Central memory CD4-positive, alpha-beta T cell (primary cell): Measurements from ENCODE around the gene ACOT12.
A peak's percentile ranks its signal among the peaks of the same experiment; 100 is the strongest.
"Not testable (repeated sequence)": the region's sequence is repeated elsewhere in the genome, so short reads cannot be mapped to it uniquely, and the experiment has no call there.

Experiments
- DNase-seq: peaks from one replicate; pipeline ENCODE4 v3.0.0; 2022
- total RNA-seq, 3 experiments: gene quantifications; one replicate each; lab custom pipeline; 2026; lab: John Stamatoyannopoulos, UW

The ACOT12 gene
- 0 to 0.58 (median 0.22) reads per million in 3 experiments for total RNA-seq

DNA sequence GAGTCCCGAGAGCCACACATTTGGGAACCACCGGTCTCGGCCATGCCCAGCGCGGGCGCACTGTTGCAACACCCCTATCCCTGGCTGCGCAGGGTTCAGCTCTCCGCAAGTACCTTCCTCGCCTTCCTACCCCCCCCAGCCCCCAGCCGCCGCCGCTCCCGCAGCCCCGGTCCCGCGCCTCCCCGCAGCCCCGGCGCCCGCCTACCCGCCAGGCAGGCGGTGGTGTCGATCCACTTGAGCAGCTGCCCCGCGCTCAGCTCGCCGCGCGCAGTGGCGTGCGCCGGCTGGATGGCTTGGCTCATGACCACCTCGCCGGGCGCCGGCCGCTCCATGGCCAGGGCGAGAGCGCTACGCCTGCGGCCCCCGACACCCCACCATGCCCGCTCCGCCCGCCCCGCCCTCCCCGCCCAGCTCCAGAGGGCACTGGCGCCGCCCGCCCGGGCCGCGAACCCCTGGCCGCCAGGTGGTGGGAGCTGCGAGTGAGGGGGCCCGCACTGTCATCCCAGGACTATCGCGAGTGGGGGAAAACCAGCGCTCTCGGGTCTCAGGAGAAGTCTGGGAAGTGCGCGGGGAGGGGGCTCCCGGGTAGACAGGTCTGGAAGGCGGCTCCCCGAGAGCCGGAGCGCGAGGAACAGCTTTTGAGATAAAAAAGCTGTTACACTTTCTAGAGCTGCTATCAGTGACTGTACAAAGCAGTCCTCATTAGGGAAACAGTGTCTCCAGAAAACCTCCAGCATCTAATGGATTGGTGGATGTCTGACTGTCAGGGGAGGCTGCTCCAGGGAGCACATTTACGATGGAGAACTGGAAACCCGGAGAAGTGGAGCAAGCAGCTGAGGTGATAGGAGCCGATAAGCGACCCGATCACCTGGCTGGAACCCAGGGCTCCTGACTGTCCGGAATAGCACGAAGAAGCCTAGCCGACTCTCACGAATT lies at the start of gene ACOT12:
TSS of gene ACOT12 (minus strand) at position 352 of the 936 bp plus-strand sequence. CDS start at position 332, 20 bp downstream.
- DNase-seq, result no peak

DNA sequence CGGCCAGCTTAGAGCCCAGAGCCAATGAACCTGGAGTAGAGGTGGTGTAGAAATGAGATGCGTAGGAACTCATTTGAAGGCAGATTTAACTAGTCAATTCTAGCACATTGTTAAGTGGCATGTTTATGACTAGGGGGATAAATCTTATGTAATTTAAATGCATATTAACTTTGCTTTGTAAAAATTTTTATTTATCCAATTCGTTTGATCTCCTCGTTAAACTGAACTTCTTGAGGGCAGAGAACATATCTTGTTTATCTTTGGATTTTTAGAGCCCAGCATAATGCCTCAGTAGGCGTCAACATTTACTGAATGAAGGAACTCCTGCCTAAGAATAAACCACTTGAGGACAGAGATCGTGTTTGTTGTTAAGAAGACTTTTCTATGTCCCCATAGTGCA lies 41.1 kb upstream of the ACOT12 start:
- no peak for DNase-seq

DNA sequence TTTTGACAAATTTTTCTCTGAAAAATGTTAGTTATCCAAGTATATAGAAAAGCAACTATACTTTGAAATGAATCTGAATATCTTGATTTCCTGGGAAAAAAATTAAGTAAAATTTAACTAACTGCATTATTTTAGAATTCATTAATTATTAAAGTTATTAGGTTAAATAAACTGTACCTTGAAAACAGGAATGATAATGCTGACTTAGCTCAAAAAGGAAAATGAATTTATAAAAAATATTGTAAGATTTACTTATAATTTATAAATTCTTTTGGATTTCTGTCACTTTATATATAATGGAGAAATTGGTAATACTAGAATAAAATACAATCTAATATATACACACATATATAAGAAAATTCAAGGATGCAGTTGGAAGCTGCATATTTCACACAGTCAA lies 36.1 kb upstream of the ACOT12 start:
- no peak for DNase-seq

DNA sequence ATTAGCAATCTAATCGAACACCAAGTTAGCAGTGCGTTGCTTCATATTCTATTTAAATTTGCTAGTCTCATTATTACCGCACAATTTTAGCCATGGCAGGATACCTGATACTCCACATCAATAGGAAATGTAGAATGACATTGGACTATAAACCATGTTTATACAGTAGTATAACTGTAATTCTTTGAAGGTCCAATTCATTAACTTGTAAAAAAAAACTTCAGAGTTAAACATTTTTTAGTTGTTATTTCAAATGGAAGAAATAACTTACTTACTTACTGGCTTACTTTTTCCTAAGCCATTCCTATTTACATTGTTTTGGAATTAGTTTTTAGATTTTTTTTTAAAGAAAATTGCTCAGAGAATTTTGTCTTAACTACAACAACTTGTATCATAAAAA lies 35.4 kb upstream of the ACOT12 start:
- DNase-seq, result no peak

DNA sequence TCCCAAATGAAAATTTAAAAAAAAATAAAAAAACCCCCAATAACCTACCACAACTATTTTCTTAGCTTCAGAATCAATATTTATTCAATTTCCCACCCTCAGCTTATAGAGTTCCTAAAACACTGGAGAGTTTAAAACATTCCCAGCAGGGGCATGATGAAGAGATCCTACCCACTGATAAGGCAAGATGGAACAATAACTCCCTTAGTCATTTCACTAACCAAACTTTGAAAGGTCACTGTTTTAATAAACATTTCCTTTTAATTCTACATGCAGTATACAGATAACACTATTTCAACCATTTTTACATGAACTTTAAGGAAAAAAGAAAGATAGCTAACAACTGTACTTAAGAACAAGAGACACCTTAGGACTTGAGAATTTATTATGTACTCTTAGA lies 34.9 kb upstream of the ACOT12 start:
- DNase-seq, result no peak

DNA sequence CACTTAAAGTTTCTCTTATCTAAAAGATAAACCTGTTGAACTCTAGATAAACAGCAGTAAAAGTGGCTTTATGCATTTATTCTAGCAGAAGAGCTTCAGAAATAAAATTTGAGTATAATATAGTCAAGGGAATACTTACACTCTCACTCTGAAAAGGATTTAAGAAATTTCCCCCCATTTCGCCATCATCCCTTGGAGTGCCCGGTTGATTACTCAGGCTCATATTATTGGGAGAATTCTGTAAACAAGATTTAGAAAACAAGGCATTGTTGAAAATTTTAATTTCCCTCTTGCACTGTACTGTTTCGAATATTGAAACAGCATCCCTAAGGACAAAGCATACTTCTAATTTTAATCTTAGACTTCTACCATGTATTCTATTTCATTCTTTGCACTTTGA lies 34.5 kb upstream of the ACOT12 start:
- no peak for DNase-seq

DNA sequence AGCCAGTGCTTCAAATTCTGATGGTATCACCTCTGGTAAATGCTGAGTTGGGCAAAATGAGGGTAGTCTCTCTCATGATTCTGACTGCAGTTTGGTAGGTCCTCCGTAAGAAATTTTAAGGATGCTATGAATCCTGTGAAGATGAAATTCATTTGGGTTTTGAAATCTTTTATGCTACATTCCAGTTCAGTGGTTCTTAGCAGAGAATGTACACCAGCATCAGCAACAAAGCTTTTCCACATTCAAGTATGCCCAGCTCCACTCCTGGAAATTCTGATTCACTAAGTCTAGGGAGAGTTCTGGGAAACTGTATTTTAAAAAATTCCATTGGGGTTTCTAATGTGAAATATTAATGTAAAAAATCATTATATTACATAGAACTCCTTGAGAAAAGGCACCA lies 33.6 kb upstream of the ACOT12 start:
- no peak for DNase-seq

DNA sequence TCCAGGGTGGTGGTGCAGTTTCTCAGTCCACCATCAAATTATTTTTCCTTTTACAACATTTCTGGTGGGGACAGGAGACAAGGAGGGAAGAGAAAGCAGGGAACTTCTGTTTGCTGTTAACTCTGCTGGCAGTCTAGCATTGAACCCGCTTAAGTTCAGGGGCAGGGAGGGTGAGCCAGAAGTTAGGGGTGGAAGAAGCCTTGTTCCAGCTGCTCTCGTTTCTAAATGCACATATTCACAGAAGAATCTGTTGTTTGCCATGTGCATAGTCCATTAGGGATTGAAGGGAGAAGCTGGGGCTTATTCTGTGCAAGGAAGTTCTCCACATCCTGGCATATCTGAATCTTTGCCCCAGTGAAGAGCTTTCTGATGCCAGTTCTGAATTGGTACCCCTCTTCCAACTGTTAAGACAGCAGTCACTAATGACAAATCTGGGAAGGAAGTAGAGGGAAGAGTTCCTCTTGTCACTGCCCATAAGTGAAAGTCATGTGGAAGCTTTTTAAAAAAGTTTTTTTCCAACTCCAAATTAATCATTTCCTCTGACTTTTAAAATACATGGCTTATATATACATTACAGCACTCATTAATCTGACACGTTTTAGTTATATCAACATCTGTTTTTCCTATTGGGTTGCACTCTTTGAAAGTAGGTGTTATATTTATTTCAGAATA lies 32.6 kb upstream of the ACOT12 start:
- no peak for DNase-seq

DNA sequence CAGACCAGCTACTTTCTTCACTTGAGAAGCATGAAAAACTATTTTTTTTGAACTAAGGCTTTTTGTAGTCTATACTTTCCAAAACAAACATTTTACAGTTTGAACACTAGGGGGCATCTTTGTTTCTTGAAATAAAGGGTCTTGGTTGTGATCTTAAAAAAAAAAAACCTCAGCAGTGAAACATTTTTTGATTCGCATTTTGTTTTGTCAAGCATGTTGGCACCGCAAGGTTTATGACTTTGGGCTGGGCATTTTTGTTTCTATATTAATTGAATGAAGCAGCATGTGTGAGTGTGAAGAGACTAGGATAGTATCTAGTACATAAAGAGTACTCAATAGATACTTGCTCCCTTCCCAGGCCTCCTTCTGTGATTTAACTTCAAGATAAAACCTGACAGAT lies 31.6 kb upstream of the ACOT12 start:
- DNase-seq, result peak; percentile 46

DNA sequence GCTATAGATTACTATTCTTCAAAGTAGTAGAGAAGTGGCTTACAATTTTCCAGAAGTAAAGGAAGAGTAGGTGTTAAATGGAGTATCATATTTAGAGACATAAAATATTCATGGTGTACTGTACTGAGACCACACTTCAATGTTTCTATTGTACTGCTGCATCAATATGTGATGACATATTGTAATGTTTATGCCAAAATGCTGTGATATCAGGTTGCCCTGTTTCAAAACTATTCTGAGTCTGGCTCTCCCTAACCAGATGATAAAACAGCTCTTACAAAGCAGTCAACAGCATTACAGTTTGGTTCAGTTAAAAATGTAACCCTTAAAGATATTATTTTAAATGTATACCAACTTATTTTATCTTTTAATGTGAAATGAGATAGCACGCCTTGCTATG lies 30.8 kb upstream of the ACOT12 start:
- DNase-seq, result no peak

DNA sequence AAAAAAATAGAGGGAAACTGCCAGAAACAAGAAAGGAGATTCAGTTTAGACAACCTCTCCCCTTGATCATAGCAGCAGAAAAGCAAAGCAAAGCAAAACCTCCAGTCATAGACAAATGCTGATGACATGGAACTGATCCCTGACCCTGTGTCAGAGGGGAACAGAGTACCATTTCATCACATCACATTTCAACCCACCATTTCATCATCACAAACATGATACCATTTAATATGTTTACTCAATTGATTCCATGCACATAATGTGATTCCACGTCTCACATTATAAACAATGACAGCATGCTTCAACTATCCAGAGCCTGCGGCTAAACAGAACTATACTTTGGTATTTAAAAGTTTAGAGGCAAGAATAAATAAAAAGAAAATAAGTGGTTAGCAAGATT lies 28.7 kb upstream of the ACOT12 start:
- no peak for DNase-seq

DNA sequence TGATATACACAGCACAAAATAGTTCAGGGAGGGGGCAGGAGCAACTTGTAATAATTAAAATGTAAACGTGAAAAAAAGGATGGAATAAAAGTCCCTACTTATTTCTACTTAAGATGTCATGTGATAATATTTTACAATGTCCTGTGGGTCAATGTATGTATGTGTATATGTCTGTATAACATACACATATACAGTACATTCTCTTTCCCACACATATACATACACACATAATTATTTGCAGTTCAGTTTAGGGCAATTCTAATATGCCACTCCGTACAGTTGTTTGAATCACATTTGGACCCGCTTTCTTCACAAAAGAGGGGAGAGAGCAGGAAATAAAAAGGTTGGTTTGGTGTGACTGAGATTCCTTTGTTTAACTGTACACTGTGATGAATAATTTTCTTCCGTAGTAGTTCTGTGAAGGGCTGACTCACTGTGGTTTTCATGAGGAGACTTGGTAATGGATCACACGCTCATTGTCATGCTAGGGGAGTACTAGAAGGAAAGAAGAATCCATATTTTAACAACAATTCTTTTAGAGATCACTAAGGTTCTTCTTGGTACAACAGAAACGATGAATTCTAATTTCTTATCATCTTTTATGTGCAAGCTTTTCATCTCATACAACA lies 26.2 kb upstream of the ACOT12 start:
- DNase-seq, result no peak

DNA sequence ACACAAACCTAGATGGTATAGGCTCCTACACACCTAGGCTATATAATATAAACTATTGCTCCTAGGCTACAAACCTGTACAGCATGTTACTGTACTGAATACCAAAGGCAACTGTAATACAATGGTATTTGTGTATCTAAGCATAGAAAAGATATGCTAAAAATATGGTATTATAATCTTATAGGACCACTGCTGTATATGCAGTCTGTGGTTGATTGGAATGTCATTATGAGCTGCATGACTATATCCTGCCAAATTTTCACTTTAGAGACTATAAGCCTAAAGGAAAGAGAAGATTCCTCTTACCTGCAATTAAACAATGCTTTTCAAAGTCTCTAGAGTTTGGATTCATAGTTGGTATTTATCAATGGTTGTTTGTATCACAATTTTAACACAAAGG lies 24.7 kb upstream of the ACOT12 start:
- DNase-seq, result no peak

DNA sequence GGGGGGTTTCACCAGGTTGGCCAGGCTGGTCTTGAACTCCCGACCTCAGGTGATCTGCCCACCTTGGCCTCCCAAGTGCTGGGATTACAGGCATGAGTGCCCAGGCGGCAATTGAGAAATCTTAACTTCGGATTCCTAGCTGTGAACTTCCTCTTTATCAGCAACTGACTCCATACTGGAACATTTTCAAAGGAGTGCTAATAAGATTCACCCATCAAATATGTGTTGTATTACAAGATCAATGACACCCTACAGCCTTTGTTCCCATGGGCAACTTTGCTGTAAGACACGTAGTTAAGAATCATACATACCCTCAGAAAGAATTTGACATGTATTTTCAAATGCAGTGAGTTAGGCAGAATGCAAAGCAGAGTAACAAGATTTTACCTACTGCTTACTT lies 23.1 kb upstream of the ACOT12 start:
- no peak for DNase-seq

DNA sequence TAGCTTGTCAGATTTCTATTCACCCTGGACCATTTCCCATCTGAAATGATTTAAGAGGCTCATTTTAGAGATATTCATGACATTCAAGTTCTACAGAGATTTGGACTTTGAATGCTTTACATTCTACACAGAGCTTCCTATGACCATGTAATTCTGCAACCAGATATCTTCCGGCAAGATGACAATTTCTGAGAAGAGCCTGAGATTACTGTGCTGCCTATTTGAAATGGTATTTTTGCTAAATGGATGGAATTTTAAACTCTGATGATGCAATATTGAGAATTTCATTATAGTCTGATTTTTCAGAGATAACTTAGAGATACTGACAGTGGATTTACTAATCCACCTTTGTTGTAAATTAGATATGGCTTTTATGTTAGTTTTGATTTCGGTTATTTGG lies 16.0 kb upstream of the ACOT12 start:
- no peak for DNase-seq

DNA sequence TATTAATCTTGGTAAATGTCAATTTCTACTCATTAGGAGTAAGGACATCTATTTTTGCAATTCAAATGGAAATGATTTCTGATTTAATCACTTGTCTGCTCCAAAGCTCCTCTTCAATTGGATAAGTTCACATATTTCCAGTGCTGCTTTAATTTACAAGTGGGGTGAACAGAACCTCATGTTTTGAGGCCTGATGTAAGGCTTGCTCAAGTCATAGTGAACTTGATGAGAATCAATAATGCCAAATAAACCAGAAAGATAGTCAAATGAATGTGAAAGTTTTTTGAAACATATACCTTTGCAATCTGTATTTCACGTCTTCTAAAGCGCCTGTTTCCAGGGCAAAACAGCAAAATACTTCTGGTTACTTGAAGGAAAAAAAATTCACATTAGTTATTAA lies 15.4 kb upstream of the ACOT12 start:
- no peak for DNase-seq

DNA sequence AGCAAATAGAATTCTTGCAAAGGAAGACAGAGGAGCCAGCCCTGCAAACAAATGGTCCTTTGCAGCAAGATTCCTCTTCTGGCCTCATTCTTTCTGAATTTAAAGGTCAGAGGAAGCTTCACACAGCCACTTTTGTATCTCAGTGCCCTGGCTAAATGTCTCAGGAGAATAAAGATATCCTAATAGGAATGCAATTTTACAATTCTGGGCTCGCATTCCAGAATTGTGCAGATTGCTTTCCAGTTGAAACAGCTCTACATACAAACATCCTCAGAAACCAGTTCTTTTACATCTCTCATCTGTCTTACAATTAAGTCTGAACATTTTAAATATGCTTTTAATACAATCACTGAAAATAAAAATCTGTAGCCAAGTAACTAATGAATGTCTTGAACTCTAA lies 14.6 kb upstream of the ACOT12 start:
- DNase-seq, result no peak

DNA sequence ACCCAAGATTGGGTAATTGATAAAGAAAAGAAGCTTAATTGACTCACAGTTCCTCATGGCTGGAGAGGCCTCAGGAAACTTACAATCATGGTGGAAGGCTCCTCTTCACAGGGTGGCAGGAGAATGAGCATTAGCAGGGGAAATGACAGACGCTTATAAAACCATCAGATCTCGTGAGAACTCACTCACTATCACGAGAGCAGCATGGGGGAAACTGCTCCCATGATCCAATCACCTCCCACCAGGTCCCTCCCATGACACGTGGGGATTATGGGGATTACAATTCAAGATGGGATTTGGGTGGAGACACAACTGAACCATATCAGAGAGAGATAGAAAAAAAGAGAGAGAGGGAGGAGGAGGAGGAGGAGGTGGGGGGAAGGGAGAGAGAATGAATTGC lies 13.9 kb upstream of the ACOT12 start:
- DNase-seq, result not testable (repeated sequence)

DNA sequence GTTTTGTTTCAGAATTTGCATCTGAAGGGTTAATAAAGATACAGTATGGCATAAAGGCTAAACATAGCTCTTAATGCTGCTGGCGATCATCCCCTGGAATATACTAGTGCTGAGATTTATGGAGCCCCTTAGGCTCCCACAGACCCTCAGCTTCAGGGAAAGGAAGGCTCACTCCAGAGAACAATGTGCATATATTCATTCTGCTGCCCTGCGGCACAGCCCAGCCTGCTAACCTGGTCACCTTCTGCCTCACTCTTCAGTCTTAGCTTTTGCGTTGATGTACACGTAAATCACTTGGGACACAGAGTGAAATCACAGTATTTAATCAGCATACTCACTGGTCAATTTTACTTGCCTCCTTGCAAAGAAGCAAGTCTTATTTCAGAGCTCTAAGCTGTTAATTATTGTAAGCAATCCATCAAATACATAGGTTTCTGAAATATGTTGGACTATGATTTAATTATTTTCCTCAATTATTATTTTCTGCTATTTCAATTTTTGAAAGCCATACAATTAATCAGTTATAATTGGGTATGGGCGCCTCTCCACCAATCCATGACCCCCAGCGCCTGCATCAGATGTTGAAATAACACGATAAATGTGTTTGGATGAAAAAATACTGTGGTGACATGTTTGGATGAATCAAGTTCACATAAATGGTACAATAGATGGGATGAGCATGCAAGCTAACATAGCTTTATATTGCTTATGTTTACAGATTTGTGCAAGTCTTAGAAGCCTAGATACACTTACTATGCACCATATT lies 11.4 kb upstream of the ACOT12 start:
- DNase-seq, result no peak

DNA sequence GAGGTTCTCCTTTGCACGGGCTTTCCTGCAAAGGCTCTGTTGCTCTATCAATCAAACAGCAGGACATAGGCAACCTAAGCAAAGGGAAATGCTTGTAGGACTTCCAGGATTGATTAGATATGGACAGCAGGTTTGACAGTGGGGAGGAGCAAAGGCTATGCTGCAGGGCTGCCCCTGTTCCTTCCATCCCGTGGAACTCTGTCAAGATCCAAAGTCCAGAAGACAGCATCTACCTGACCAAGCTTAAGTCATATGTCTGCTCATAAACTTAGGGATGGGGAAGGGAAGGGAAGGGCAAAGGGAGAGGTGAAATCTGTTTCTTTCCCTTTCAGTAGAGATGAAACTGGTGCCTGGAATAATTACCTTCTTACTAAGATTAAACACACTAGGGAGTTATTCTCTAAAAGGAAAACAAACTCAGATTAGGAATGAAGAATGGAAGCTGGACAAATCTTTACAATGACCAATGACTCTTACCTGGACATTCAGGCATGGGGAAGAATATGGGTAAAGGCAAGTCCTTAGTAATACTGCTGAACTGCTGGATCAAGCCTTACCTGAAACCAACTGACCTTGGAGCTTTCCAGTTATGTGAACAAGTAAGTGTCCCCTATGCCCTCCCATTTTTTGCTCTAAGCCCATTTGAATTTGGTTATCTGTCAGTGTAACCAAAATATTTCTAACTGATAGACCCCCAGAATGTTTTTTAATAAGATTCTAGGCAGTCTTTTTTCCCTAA lies 8.4 kb upstream of the ACOT12 start:
- no peak for DNase-seq

DNA sequence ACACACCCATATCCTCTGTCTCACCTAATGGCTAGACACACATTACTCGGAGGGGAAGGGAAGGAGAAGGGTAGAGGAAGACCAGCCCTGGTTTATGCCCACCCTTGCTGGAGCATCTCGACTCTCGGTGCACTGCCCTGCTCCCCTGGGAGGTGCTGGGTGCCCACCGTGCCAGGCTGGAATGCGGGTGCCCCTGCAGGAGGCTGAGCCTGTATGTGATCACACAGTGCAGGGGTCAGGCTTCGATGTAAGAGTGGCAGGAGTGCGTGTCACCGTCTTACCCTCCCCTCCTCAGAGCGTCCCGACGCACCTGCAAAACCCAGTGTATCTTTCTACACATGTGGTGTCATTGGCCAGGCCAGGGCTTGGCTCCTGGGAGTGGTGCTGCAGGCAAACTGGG lies 7.3 kb upstream of the ACOT12 start:
- DNase-seq, result no peak

DNA sequence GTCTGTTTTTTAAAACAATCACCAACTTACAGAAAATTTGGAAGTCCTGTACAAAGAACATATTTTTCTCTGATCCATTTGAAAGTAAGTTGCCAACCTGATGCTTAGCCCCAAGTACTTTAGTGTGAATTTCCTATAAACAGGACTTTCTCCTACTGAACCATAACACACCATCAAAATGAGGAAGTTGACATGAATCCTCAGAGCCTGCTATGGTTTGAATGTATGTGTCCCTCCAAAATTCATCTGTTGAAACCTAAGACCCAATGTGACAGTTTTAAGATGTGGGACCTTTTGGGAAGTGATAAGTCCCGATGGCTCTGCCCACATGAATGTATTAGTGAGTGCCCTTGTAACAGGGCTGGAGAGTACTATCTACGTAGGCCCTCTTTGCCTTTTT lies 6.4 kb upstream of the ACOT12 start:
- DNase-seq, result no peak
